NB4 (cell line): ENCODE data around the gene SST.

ENCODE experiments used
- MYC ChIP-seq: IDR thresholded peaks from 2 replicates; pipeline ENCODE4 v1.6.1; 2011; ENCODE audit warnings: low read depth, low read length
- POLR2A ChIP-seq: IDR thresholded peaks from 2 replicates; pipeline ENCODE4 v1.6.1; 2011; ENCODE audit warnings: mild to moderate bottlenecking; ENCODE audit not compliant: insufficient read length; ENCODE audit errors: extremely low read depth
- TF ChIP-seq, protein P1 (sequence below): IDR thresholded peaks from one replicate; pipeline ENCODE4 v1.5.1; 2012; ENCODE audit warnings: low read depth, low read length
- TF ChIP-seq, protein P2 (sequence below): IDR thresholded peaks from 2 replicates; pipeline ENCODE4 v1.6.1; 2011; ENCODE audit warnings: low read depth, low read length

DNA sequence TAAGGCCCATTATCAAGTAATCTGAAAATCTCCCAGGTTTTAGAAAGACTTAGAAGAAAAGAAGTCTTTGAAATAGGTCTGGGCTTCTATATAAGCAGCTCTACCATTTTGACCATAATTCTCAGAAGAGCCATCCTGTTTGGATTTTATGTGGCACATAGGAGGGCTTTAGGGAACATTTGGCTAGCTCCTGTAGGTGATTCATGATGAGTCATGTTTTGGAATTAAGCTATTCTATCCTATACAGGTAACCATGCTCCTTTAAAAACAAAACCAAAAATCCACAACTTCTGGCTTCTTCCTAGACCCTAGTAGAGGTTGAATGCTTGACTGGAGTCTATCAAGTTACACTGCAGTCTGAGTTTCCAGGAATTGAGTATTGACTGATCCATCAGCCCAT lies 8.9 kb downstream of the SST start:
- TF ChIP-seq POLR2A (no peak), MYC (no peak)
- TF ChIP-seq, protein P1, sequence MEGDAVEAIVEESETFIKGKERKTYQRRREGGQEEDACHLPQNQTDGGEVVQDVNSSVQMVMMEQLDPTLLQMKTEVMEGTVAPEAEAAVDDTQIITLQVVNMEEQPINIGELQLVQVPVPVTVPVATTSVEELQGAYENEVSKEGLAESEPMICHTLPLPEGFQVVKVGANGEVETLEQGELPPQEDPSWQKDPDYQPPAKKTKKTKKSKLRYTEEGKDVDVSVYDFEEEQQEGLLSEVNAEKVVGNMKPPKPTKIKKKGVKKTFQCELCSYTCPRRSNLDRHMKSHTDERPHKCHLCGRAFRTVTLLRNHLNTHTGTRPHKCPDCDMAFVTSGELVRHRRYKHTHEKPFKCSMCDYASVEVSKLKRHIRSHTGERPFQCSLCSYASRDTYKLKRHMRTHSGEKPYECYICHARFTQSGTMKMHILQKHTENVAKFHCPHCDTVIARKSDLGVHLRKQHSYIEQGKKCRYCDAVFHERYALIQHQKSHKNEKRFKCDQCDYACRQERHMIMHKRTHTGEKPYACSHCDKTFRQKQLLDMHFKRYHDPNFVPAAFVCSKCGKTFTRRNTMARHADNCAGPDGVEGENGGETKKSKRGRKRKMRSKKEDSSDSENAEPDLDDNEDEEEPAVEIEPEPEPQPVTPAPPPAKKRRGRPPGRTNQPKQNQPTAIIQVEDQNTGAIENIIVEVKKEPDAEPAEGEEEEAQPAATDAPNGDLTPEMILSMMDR = no peak
- TF ChIP-seq, protein P2, sequence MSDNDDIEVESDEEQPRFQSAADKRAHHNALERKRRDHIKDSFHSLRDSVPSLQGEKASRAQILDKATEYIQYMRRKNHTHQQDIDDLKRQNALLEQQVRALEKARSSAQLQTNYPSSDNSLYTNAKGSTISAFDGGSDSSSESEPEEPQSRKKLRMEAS = no peak
